RWPE1 (cell line): ENCODE data around the gene GIMAP2.

Source experiments
- CTCF ChIA-PET: fragments of 350-600 bp; sonication (Branson Sonifier 250); formaldehyde crosslinking; extraction: SDS; loops from one replicate; lab custom pipeline; 2021; lab: Yijun Ruan, JAX
- POLR2A ChIA-PET: fragments of 400-600 bp; formaldehyde crosslinking; extraction: SDS; loops from one replicate; lab custom pipeline; 2020; ENCODE audit warnings: antibody characterized with exemption; ENCODE audit not compliant: low non-redundant PET; lab: Yijun Ruan, JAX
- DNase-seq: peaks from one replicate; pipeline ENCODE4 v3.0.0; 2012; ENCODE audit warnings: low spot score
- H3K27ac ChIP-seq: fragments of 450-650 bp; 2 replicates; pipeline ENCODE4 v1.5.1; 2017
- TF ChIP-seq, protein P1 (sequence below): fragments of 450-650 bp; conservative IDR thresholded peaks from 2 replicates; pipeline ENCODE4 v1.5.1; 2017; ENCODE audit warnings: low read depth, mild to moderate bottlenecking

The GIMAP2 gene

DNA sequence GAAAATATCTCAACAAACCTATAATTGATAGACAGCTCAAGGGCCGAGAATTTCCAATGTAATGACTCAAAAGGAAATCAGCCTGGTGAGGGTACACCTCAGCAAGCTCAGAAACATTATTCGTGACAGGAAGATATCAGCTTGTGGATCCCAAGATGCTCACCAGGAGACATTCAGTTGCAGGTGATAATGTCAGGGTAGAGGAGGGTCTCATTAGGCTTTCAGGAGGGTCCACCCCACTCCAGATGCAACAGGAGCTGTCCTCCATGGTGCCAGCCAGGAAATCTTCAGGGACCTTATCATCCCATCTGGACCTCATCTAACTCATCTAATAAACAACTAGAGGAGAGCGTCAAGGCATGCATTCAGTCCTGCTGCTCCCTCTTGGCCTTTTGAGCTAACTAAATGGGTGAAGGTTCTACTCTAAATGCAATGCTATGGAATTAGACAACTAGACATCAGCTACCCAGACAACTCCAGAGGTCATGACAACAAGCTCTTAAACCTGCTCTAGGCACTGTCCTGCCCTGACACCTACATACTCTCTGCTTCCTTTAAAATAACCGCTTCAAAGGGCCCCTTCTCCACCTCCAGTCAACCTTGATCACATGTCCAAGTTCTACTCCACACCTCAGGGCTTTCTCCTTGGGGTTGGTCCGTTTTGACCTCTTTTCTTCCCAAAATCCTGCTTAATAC, 47.4 kb downstream of the GIMAP2 start:
- CTCF ChIA-PET, result interaction anchor here (0.6 kb wide), 1 partner anchor 318 kb away, joined by 3 read pairs; no protein-coding TSS in a partner anchor
- DNase-seq, result no peak
- TF ChIP-seq, protein P1, sequence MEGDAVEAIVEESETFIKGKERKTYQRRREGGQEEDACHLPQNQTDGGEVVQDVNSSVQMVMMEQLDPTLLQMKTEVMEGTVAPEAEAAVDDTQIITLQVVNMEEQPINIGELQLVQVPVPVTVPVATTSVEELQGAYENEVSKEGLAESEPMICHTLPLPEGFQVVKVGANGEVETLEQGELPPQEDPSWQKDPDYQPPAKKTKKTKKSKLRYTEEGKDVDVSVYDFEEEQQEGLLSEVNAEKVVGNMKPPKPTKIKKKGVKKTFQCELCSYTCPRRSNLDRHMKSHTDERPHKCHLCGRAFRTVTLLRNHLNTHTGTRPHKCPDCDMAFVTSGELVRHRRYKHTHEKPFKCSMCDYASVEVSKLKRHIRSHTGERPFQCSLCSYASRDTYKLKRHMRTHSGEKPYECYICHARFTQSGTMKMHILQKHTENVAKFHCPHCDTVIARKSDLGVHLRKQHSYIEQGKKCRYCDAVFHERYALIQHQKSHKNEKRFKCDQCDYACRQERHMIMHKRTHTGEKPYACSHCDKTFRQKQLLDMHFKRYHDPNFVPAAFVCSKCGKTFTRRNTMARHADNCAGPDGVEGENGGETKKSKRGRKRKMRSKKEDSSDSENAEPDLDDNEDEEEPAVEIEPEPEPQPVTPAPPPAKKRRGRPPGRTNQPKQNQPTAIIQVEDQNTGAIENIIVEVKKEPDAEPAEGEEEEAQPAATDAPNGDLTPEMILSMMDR, result no peak
- POLR2A ChIA-PET, result no interaction called here
- no peak overlapping the region for H3K27ac ChIP-seq

DNA sequence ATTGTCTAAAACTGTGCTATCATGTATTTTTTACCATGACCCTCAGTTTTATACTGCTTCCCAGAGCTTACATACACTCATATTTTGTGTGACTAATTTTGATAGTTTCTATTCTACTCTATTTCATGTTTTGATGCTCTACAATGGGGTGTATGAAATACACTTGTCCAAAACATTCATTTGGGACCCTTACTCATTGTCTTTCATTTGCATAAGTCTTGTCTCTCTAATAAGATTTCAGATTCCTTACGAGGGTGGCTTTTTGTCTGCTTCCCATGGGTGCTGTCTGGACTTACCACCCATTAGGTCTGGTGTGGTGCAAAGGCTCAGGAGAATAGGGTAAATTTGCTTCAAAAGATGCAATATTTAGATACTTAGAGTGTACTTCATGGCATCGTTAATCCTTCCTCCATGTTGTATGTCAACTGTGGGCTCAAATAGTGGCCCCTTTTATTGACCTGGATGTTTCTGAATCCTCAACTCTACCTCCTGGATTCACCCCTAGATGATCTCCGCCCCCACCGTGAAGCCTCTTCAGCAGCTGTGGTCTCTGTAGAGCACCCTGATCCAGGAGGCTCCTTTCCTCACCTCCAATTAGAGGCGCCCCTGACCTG, 48.1 kb downstream of the GIMAP2 start:
- H3K27ac ChIP-seq, result no peak overlapping the region
- DNase-seq, result no peak
- ChIA-PET CTCF (no interaction called here), POLR2A (no interaction called here)
- TF ChIP-seq, protein P1, result no peak

DNA sequence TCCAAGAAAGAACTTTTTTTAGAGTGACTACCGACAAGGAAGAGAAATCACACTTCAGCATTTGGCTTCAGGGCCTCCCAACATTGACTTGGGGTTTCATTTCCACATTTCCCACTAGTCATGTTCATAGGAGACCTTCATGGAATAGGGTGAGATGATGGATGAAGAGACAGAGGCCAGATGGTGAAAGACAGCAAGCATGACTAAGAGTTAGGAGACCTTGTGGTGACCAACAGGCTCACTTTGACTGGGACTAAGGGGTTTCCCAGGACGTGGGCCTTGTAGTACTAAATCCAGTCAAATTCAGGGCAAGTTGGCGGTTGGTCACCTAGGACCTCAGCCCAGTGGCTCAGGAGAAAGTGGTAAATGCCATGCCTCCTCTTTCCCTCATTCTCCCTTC, 48.7 kb downstream of the GIMAP2 start:
- H3K27ac ChIP-seq, result no peak overlapping the region
- POLR2A ChIA-PET, result no interaction called here
- CTCF ChIA-PET, result no interaction called here
- no peak for DNase-seq
- TF ChIP-seq, protein P1, result no peak

DNA sequence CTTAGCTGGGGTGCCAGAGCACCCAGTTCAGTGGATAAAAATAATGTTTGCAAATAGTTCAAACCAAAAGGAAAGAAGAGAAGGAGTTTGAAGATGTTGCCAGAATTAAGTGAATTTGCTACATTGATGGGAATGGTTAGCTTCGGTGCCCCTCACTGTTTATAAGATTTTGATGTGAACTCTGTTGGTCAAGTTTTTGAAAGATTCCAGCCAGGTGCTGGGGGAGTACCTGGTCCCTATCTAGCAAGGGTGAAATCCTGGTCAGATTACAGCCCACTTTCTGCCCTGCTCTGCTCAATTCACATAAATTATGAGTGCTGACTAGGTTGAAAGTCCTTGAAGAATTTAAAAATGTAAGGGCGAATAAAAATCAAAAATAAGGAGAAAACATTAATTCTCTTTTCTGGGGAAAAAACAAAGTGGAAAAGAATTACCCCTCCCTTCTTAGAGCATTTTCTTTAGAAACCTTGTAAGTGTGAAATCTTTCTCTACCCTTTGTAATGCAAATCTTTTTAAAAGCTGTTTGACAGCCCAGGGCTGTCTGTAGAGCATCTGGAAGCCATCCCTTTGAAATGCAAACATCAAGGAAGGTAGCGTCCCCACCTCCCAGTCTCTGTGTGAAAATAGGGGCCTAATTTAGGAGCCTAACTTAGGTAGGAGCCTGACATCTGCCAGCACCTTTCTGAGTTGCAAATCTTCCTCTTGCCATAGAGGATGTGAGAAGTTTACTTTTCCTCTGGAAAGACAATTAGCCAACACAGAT, 50.3 kb downstream of the GIMAP2 start:
- no peak overlapping the region for H3K27ac ChIP-seq
- DNase-seq, result no peak
- ChIA-PET CTCF (no interaction called here), POLR2A (no interaction called here)
- TF ChIP-seq, protein P1, result no peak

DNA sequence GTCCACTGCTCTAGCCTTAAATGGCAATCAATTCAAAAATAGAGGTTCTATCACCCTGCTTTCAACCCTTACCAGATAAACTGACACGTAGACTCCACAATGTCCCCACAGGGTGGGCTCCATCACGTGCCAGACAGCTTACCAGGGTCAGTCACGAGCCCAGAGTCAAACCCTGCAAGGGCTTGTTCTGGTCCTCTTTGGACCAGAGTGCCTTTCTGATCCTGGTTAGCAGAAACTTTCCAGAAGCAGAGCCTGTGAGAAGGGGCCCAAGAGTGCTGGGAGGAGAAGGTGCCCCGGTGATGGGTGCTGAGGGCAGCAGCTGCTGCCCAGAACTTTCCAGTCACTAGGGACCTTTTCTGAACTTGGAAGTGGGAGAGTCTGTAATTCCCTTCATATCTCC, 51.4 kb downstream of the GIMAP2 start:
- ChIA-PET CTCF (no interaction called here), POLR2A (no interaction called here)
- no peak for DNase-seq
- TF ChIP-seq, protein P1, result no peak
- no peak overlapping the region for H3K27ac ChIP-seq

DNA sequence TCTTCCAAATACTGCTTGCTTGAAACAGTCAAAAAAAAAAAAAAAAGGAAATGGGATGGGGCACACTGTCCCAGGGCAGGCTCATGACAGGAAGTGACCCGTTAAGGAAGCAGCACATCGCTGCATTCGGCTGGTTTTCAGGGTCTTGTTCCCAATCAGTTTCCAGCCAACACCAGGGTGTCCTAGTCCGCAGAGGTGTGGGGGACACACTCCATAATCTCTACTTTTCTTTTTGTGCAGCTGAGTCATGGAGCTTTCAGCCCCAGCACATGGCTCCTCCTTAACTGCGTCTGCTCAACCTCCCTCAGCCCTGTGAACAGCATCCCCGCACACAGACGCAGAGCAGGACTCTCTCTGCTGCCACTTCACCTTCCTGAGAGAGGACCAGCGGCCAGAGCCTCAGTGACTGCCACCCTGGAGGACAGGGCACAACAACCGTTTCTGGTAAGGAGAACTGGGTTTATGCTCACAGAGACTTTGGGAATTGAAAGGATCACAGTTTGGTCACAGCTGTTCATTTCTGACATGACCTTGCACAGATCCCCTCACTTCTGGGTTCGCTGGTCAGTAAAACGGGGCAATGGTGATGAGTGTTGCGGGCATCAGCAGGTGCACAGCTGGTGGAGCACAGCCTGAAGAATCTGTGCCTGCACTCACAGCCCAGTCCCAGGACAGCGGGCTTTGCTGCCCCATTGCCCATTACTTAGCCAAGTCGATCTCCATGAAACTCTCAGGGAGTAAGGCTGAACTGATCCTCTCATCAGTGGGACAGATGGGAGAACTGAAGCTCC, 52.0 kb downstream of the GIMAP2 start, which contains the start of gene GIMAP5:
GIMAP5 (plus strand) TSS at position 154 of the 791 bp plus-strand sequence. CDS start 3,467 bp downstream, outside the sequence.
- ChIA-PET POLR2A (no interaction called here), CTCF (no interaction called here)
- no peak within 1 kb of the TSS for H3K27ac ChIP-seq
- TF ChIP-seq, protein P1, result no peak
- no peak for DNase-seq
